ENCODE measurements around the gene TTK.

Gene TTK

GRCh38 chr6:80077067-80077466 lies 72.6 kb downstream of the TTK start:
- Histone ChIP-seq H3F3A (ENCODE audit: insufficient read depth, low read length) (no peaks in the 10 kb centered on the region), H3K79me2 (ENCODE audit: insufficient read depth, low read length) (no peaks in the 10 kb centered on the region), H2AFZ (ENCODE audit: low read length) (no peak overlapping the region), H3K27ac (ENCODE audit: low read depth, low read length, poor library complexity, severe bottlenecking) (no peak overlapping the region), H3K9ac (ENCODE audit: low read length) (no peak overlapping the region), H3K9me3 (ENCODE audit: low read length) (no peaks in the 10 kb centered on the region), H3K27me3 (ENCODE audit: insufficient read depth, low read length) (no peaks in the 10 kb centered on the region), H3K9me2 (ENCODE audit: low read depth, low read length) (no peaks in the 10 kb centered on the region), H3K4me3 (ENCODE audit: low read depth, low read length, poor library complexity, severe bottlenecking) (no peak overlapping the region), H3K4me2 (ENCODE audit: low read length) (no peak overlapping the region), H4K20me1 (ENCODE audit: insufficient read depth, low read length) (no peaks in the 10 kb centered on the region), H3K4me1 (ENCODE audit: insufficient read depth, low read length, severe bottlenecking) (no peaks in the 10 kb centered on the region), H3K36me3 (ENCODE audit: insufficient read depth, low read length) (no peaks in the 10 kb centered on the region)
- TF ChIP-seq EZH2 (IDR thresholded peaks at IDR 0.05; ENCODE audit: borderline replicate concordance, low read length), result no peak
- no peak for TF ChIP-seq CTCF (IDR thresholded peaks at IDR 0.05; ENCODE audit: low read length)

GRCh38 chr6:80088637-80089036 lies 84.2 kb downstream of the TTK start:
- no peaks in the 10 kb centered on the region for H3K36me3 ChIP-seq (ENCODE audit: insufficient read depth, low read length)
- H3K9me2 ChIP-seq (ENCODE audit: low read depth, low read length), result no peaks in the 10 kb centered on the region
- TF ChIP-seq EZH2 (IDR thresholded peaks at IDR 0.05; ENCODE audit: borderline replicate concordance, low read length), result no peak
- TF ChIP-seq CTCF (IDR thresholded peaks at IDR 0.05; ENCODE audit: low read length), result no peak
- no peaks in the 10 kb centered on the region for H3K79me2 ChIP-seq (ENCODE audit: insufficient read depth, low read length)
- no peak overlapping the region for H3K4me2 ChIP-seq (ENCODE audit: low read length)
- no peak overlapping the region for H2AFZ ChIP-seq (ENCODE audit: low read length)
- no peaks in the 10 kb centered on the region for H3K27me3 ChIP-seq (ENCODE audit: insufficient read depth, low read length)
- no peaks in the 10 kb centered on the region for H3F3A ChIP-seq (ENCODE audit: insufficient read depth, low read length)
- H4K20me1 ChIP-seq (ENCODE audit: insufficient read depth, low read length), result no peaks in the 10 kb centered on the region
- H3K4me3 ChIP-seq (ENCODE audit: low read depth, low read length, poor library complexity, severe bottlenecking), result no peak overlapping the region
- no peak overlapping the region for H3K27ac ChIP-seq (ENCODE audit: low read depth, low read length, poor library complexity, severe bottlenecking)
- no peak overlapping the region for H3K9ac ChIP-seq (ENCODE audit: low read length)
- no peaks in the 10 kb centered on the region for H3K9me3 ChIP-seq (ENCODE audit: low read length)
- H3K4me1 ChIP-seq (ENCODE audit: insufficient read depth, low read length, severe bottlenecking), result no peaks in the 10 kb centered on the region

GRCh38 chr6:80091506-80091905 lies 87.1 kb downstream of the TTK start:
- Histone ChIP-seq H3K79me2 (ENCODE audit: insufficient read depth, low read length) (no peaks in the 10 kb centered on the region), H3K9me3 (ENCODE audit: low read length) (no peaks in the 10 kb centered on the region), H3K9me2 (ENCODE audit: low read depth, low read length) (no peaks in the 10 kb centered on the region), H3K36me3 (ENCODE audit: insufficient read depth, low read length) (no peaks in the 10 kb centered on the region), H3K4me3 (ENCODE audit: low read depth, low read length, poor library complexity, severe bottlenecking) (no peak overlapping the region), H3K4me1 (ENCODE audit: insufficient read depth, low read length, severe bottlenecking) (no peaks in the 10 kb centered on the region), H4K20me1 (ENCODE audit: insufficient read depth, low read length) (no peaks in the 10 kb centered on the region), H3K27me3 (ENCODE audit: insufficient read depth, low read length) (no peaks in the 10 kb centered on the region), H2AFZ (ENCODE audit: low read length) (no peak overlapping the region), H3F3A (ENCODE audit: insufficient read depth, low read length) (no peaks in the 10 kb centered on the region), H3K9ac (ENCODE audit: low read length) (no peak overlapping the region), H3K4me2 (ENCODE audit: low read length) (no peak overlapping the region), H3K27ac (ENCODE audit: low read depth, low read length, poor library complexity, severe bottlenecking) (no peak overlapping the region)
- TF ChIP-seq EZH2 (IDR thresholded peaks at IDR 0.05; ENCODE audit: borderline replicate concordance, low read length) (no peak), CTCF (IDR thresholded peaks at IDR 0.05; ENCODE audit: low read length) (no peak)
